Prostate gland (tissue), 2 donors: ENCODE data around the gene USP14. TPM values are rescaled to one million over a fixed set of nuclear protein-coding genes. Genes with fewer than 3 reads are reported as not detected.
A peak's percentile ranks its signal among the peaks of the same experiment; 100 is the strongest.

ENCODE experiments used
- DNase-seq: peaks from one replicate; pipeline ENCODE4 v3.0.0-alpha.2; 2019; ENCODE audit warnings: low spot score
- H3K27ac ChIP-seq, 2 donors: fragments of 200-600 bp; sonication (generic); 2 replicates each; pipeline ENCODE4 v1.5.1; 2017 to 2019
- H3K27me3 ChIP-seq: fragments of 200-600 bp; sonication (generic); replicated peaks from 2 replicates; pipeline ENCODE4 v1.5.1; 2019; ENCODE audit not compliant: insufficient read depth
- H3K36me3 ChIP-seq, 2 donors: fragments of 200-600 bp; sonication (generic); 1 replicate in 1 of 2; 2 replicates in 1 of 2; pipeline versions ENCODE4 v1.5.1 to v1.8.1; 2017 to 2019
- H3K4me1 ChIP-seq: fragments of 200-600 bp; sonication (generic); replicated peaks from 2 replicates; pipeline ENCODE4 v1.5.1; 2019
- H3K4me3 ChIP-seq, 2 donors: fragments of 200-600 bp; sonication (generic); 2 replicates each; pipeline ENCODE4 v1.5.1; 2017 to 2019
- H3K9me3 ChIP-seq: fragments of 200-600 bp; sonication (generic); 2 replicates; pipeline ENCODE4 v1.5.1; 2017
- CTCF ChIP-seq, 4 experiments: fragments of 200-600 bp in 2 of 4; fragments of 450-650 bp in 2 of 4; sonication (generic) in 2 of 4; IDR thresholded peaks; 1 replicate in 3 of 4; 2 replicates in 1 of 4; pipeline ENCODE4 v1.5.1; 2016 to 2019; ENCODE audit warnings: antibody characterized with exemption in 4 of 4, mild to moderate bottlenecking in 2 of 4, moderate library complexity in 2 of 4
- POLR2A ChIP-seq: fragments of 450-650 bp; IDR thresholded peaks from one replicate; pipeline ENCODE4 v1.6.1; 2016; ENCODE audit warnings: antibody characterized with exemption, mild to moderate bottlenecking
- POLR2AphosphoS5 ChIP-seq: sonication (generic); formaldehyde crosslinking; IDR thresholded peaks from one replicate; pipeline ENCODE4 v1.6.1; 2017; ENCODE audit warnings: antibody characterized with exemption
- WGBS: methylation state at CpG from one replicate; pipeline ENCODE4 v1.1.5; 2018; 5-methylcytosine and 5-hydroxymethylcytosine counted together
- intact Hi-C: fragments of 100-400 bp; cut with DNase I; formaldehyde crosslinking; loops from one replicate; pipeline ENCODE4 v1.14.2; 2022
- total RNA-seq, 2 donors: library from RNA; depleted of rRNA; stranded (reverse); fragments of >200 nt; gene quantifications; one replicate each; pipeline ENCODE4 v1.1.0, GENCODE V29; 2016

Gene USP14
- total RNA-seq, 2 donors from 2014 or later, result 25.9 to 51.2 TPM

DNA sequence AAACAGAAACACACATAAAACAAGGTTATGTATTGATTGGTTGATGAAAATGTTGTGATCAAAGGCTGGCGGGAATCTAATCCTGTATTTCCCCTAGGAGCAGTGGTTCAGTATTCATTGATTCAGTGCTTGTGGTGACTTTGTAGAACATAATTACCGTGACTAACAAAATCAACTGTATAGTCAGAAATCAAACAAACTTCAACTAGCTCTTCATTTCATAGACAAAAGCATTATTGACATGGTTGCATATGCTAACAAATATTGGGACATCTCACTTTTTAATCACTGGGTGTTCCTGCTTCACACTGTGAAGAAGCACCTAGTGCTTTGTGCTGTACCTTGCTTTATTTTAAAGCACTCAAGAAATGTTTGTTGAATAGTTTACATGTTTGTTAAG, 41.4 kb downstream of the USP14 start:
- Histone ChIP-seq H3K36me3 (no peaks in the 10 kb centered on the region), H3K4me3 (no peak overlapping the region), H3K27ac (no peak overlapping the region), H3K9me3 (no peaks in the 10 kb centered on the region), H3K4me1 (no peaks in the 10 kb centered on the region), H3K27me3 (no peaks in the 10 kb centered on the region)
- DNase-seq, result no peak
- WGBS, result 86% methylated on average over 2 of the region's 2 CpGs
- intact Hi-C loops, result no loop called here
- TF ChIP-seq POLR2AphosphoS5, result peak; percentile 47
- TF ChIP-seq POLR2A, result no peak

- no peaks in the 10 kb centered on the region for H3K4me1 ChIP-seq
- TF ChIP-seq POLR2AphosphoS5 (no peak), POLR2A (no peak), CTCF (IDR thresholded peaks at IDR 0.05) (no peak)
- H3K27ac ChIP-seq, result no peak overlapping the region
- DNase-seq, result no peak
- H3K36me3 ChIP-seq, result peaks cover 0 to 9% of the 10 kb centered on the region in 2 donors
- no peaks in the 10 kb centered on the region for H3K9me3 ChIP-seq
- no peaks in the 10 kb centered on the region for H3K27me3 ChIP-seq
- 97% methylated on average over 1 of the region's 1 CpG for WGBS
- H3K4me3 ChIP-seq, result no peak overlapping the region
- intact Hi-C loops, result no loop called here
Measured at GRCh38 chr18:210075-210474, 51.7 kb downstream of the USP14 start.

DNA sequence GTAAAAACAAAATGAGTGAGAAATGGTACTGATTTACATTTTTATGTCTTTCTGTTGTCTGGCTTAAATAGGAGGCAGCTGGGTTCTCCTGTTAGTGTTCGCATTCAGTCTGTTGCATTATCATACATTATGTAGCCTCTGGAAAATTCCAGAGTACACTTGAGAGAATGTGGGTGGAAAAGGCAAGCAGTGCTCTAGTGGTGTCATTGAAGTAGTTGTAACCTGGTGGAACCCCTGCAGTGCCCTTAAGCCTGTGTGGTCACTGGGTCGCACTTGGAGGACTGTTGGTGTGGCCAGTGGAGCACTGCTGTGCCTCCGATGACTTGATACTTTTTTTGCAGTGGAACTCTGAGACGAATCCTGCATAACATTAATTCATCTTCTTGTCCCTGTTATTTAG, 52.4 kb downstream of the USP14 start:
- DNase-seq, result no peak
- peaks cover 0 to 16% of the 10 kb centered on the region in 2 donors for H3K36me3 ChIP-seq
- 97% methylated on average over 4 of the region's 4 CpGs for WGBS
- no peak overlapping the region for H3K27ac ChIP-seq
- H3K4me1 ChIP-seq, result no peaks in the 10 kb centered on the region
- H3K27me3 ChIP-seq, result no peaks in the 10 kb centered on the region
- no peaks in the 10 kb centered on the region for H3K9me3 ChIP-seq
- H3K4me3 ChIP-seq, result no peak overlapping the region
- TF ChIP-seq POLR2A (no peak), POLR2AphosphoS5 (no peak), CTCF (IDR thresholded peaks at IDR 0.05) (no peak)
- intact Hi-C loops, result no loop called here

DNA sequence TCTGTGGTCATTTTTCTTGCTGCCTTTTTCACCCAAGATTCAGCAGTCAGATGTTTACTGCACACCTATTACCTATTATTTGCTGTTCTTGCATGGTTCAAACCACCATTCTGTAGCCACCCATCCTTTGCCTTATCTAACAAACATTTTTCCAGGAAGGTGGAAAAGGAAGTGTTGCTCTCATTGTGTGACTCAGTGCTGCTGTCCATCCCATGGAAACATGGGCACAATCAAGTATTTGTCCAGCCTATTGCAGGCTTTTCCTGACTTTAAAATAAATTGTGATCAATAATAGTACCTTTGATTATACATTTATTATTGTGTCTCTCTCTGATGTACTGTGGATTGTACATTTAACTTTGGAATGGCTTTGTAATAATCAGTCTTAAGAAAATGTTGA, 53.2 kb downstream of the USP14 start:
- intact Hi-C loops, result no loop called here
- no peak for DNase-seq
- TF ChIP-seq POLR2A (no peak), POLR2AphosphoS5 (no peak)
- no peaks in the 10 kb centered on the region for H3K9me3 ChIP-seq
- no peak overlapping the region for H3K27ac ChIP-seq
- no peak overlapping the region for H3K4me3 ChIP-seq
- H3K27me3 ChIP-seq, result no peaks in the 10 kb centered on the region
- no peaks in the 10 kb centered on the region for H3K4me1 ChIP-seq
- H3K36me3 ChIP-seq, result peaks cover 0 to 21% of the 10 kb centered on the region in 2 donors

DNA sequence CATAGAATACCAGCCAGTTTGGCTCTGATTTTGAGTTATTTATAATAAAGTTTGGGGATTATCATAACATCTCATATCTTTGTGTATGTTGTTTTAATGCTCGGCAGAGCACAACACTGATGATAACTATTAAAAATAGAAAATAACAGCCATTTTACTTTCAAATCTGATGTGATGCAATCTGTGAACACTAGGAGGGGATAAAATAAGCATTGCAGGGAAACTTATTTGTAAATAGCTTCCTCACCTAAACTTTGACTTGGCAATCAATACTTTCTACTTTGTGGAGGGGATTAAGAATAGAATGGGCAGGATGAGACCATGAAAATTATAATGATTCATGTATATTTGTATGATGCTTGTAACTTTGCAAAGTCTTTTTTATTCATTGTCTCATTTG, 54.4 kb downstream of the USP14 start:
- H3K27me3 ChIP-seq, result no peaks in the 10 kb centered on the region
- WGBS, result 73% methylated on average over 1 of the region's 1 CpG
- TF ChIP-seq POLR2A, result no peak
- H3K4me3 ChIP-seq, result no peak overlapping the region
- no peaks in the 10 kb centered on the region for H3K4me1 ChIP-seq
- peaks cover 0 to 21% of the 10 kb centered on the region in 2 donors for H3K36me3 ChIP-seq
- DNase-seq, result no peak
- no peak overlapping the region for H3K27ac ChIP-seq
- intact Hi-C loops, result no loop called here
- H3K9me3 ChIP-seq, result no peaks in the 10 kb centered on the region

DNA sequence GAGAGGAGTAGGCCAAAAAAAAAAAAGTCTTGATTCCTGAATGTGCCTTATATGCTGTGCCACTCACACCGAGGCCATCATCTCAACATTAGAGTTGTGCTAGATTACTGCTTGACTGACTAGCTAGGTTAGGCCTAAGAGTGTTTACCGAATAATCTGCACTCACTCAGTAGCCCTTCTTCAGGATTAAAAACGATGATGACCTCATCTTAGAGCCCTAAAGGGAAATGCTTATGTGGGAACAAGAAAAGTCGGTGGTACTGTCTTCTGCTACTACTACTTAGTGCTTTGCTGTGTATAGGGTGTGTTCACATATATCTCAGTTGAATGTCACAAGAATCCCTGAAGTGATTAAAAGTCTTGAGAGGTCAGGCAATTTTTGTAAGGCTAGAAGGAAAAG, 55.1 kb downstream of the USP14 start:
- intact Hi-C loops, result no loop called here
- DNase-seq, result no peak
- Histone ChIP-seq H3K36me3 (peaks cover 0 to 21% of the 10 kb centered on the region in 2 donors), H3K9me3 (no peaks in the 10 kb centered on the region), H3K4me1 (no peaks in the 10 kb centered on the region), H3K27ac (no peak overlapping the region), H3K4me3 (no peak overlapping the region), H3K27me3 (no peaks in the 10 kb centered on the region)
- no peak for TF ChIP-seq CTCF (IDR thresholded peaks at IDR 0.05)
- 87% methylated on average over 4 of the region's 4 CpGs for WGBS
